Panc1 (cell line): ENCODE results near the gene IL1R2. TPM values are rescaled to one million over a fixed set of nuclear protein-coding genes. Genes with fewer than 3 reads are reported as not detected.

Experiments used
- ATAC-seq: fragments of 200-7000 bp; cut with Tn5 transposase; 2 replicates; pipeline ENCODE4 v1.9.1; 2020; ENCODE audit warnings: mild to moderate bottlenecking, moderate library complexity
- BruUV-seq: library from RNA; stranded (reverse); fragments of 400-500 nt; replicated peaks from 2 replicates; lab custom pipeline; 2021; lab: Mats Ljungman, UMichigan
- CTCF ChIA-PET: fragments of 300-600 bp; sonication (Branson Sonifier 250); formaldehyde crosslinking; loops from one replicate; lab custom pipeline; 2022; ENCODE audit warnings: antibody characterized with exemption; lab: Charles Lee
- POLR2A ChIA-PET: fragments of 300-600 bp; sonication (Branson Sonifier 250); formaldehyde crosslinking; loops from one replicate; lab custom pipeline; 2022; ENCODE audit warnings: antibody characterized with exemption; lab: Charles Lee
- DNase-seq: peaks from one replicate; pipeline ENCODE4 v3.0.0-alpha.2; 2010; ENCODE audit warnings: low read depth, low spot score
- H3K27ac ChIP-seq: 2 replicates; pipeline ENCODE4 v1.5.1; 2011; ENCODE audit warnings: mild to moderate bottlenecking, low read length, inconsistent platforms
- H3K27me3 ChIP-seq: fragments of 200-500 bp; sonication (Bioruptor generic); 2 replicates; pipeline ENCODE4 v1.6.0; 2014; ENCODE audit warnings: low read length, inconsistent platforms; ENCODE audit not compliant: control insufficient read depth, insufficient read depth
- H3K36me3 ChIP-seq: fragments of 200-500 bp; sonication (Bioruptor generic); 2 replicates; pipeline ENCODE4 v1.5.1; 2014; ENCODE audit warnings: inconsistent platforms, mild to moderate bottlenecking, low read length, moderate library complexity; ENCODE audit not compliant: control insufficient read depth, insufficient read depth
- H3K4me1 ChIP-seq: 2 replicates; pipeline ENCODE4 v1.5.1; 2011; ENCODE audit warnings: inconsistent platforms, mild to moderate bottlenecking, low read length, moderate library complexity; ENCODE audit not compliant: control insufficient read depth, insufficient read depth
- H3K4me3 ChIP-seq, 2 experiments: 2 replicates each; pipeline ENCODE4 v1.5.1; 2011 to 2012; ENCODE audit warnings: low read depth in 2 of 2, low read length in 2 of 2, mild to moderate bottlenecking in 2 of 2, inconsistent platforms in 1 of 2, moderate library complexity in 1 of 2
- H3K9me3 ChIP-seq: fragments of 200-500 bp; sonication (Bioruptor generic); 2 replicates; pipeline ENCODE4 v1.5.1; 2014; ENCODE audit warnings: low read depth, mild to moderate bottlenecking, inconsistent platforms, low read length, moderate library complexity; ENCODE audit not compliant: control insufficient read depth, insufficient read depth
- CTCF ChIP-seq: fragments of 450-650 bp; IDR thresholded peaks from 2 replicates; pipeline ENCODE4 v1.5.1; 2017; ENCODE audit warnings: mild to moderate bottlenecking
- POLR2AphosphoS5 ChIP-seq: IDR thresholded peaks from 2 replicates; pipeline ENCODE4 v1.6.1; 2012; ENCODE audit warnings: mild to moderate bottlenecking, low read depth, low read length, moderate library complexity
- REST ChIP-seq, 2 experiments: IDR thresholded peaks; 2 replicates each; pipeline ENCODE4 v1.6.1; 2011 to 2012; ENCODE audit warnings: low read depth in 2 of 2, control low read depth in 1 of 2, low read length in 1 of 2, mild to moderate bottlenecking in 1 of 2, moderate library complexity in 1 of 2; ENCODE audit not compliant: insufficient read depth in 1 of 2
- SIN3A ChIP-seq: IDR thresholded peaks from 2 replicates; pipeline ENCODE4 v1.6.1; 2012; ENCODE audit warnings: low read depth, mild to moderate bottlenecking, low read length, moderate library complexity, borderline replicate concordance; ENCODE audit not compliant: insufficient read depth
- TCF7L2 ChIP-seq: IDR thresholded peaks from 2 replicates; pipeline ENCODE4 v1.6.1; 2011; ENCODE audit warnings: mild to moderate bottlenecking, low read depth, low read length, inconsistent platforms
- in situ Hi-C: cut with HindIII; loops from 2 replicates; pipeline ENCODE4 v1.10.0; 2016; ENCODE audit warnings: low sequenced_read_pairs, low pct_unique_long_range_greater_than_20kb
- intact Hi-C: fragments of 100-400 bp; cut with micrococcal nuclease; formaldehyde crosslinking; loops from one replicate; pipeline ENCODE4 v1.10.0; 2022; ENCODE audit not compliant: unreplicated experiment
- total RNA-seq: library from RNA; stranded (reverse); gene quantifications from one replicate; pipeline ENCODE4 v1.2.1, GENCODE V29; 2021; ENCODE audit not compliant: unreplicated experiment

Gene IL1R2
- total RNA-seq, 1 experiment from 2014 or later: 0.15 TPM

DNA sequence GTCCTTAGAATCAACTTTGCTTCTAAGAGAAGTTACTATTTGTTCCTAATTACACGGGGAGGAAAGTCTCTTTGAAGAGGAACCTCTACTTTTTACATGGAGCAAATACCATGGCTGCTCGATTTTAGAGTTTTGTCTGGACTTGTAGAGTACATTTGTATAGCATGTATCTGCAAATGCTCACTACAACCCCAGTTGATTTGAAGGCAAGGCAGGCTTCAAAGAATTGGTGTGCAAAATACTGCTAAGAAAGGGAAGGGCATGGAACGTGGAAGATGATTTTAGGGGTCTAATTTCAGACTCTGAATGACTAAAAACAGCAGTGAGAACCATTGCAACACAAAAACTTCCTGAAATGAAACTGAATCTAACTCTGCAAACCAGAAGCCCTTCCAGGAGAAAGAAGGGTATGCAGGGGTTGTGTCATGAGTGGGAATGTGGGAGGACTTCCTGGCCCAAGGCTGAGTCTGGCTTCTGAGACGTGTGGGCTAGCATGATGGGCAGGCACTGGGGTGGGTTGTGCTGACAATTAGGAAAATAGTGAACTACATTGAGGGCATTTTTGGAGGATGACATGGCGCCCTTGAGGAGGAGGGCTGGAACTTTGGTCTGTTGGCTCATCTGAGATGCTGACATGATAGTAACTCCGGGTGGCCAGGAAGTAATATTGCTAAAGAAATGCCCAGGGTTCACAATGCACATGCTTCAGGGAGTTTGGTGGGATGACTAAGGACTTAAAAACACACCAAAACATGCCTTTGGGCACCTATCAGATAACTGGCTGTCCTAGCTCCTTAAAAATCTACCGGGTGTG is 18.9 kb upstream of the IL1R2 start:
- Histone ChIP-seq H3K27me3 (no peaks in the 10 kb centered on the region), H3K36me3 (no peaks in the 10 kb centered on the region), H3K4me1 (no peaks in the 10 kb centered on the region), H3K27ac (no peak overlapping the region), H3K4me3 (no peak overlapping the region), H3K9me3 (no peaks in the 10 kb centered on the region)
- CTCF ChIA-PET: no interaction called here
- TF ChIP-seq SIN3A (no peak), CTCF (no peak), TCF7L2 (no peak), POLR2AphosphoS5 (no peak), REST (IDR thresholded peaks at IDR 0.05; ENCODE audit: insufficient read depth in 1 of 2, low read depth in 2 of 2, low read length in 1 of 2) (no peak)
- ATAC-seq: no peak
- intact Hi-C loops (no loop called here), in situ Hi-C loops (no loop called here)
- no TSS peak for BruUV-seq
- POLR2A ChIA-PET: no interaction called here
- DNase-seq: no peak

DNA sequence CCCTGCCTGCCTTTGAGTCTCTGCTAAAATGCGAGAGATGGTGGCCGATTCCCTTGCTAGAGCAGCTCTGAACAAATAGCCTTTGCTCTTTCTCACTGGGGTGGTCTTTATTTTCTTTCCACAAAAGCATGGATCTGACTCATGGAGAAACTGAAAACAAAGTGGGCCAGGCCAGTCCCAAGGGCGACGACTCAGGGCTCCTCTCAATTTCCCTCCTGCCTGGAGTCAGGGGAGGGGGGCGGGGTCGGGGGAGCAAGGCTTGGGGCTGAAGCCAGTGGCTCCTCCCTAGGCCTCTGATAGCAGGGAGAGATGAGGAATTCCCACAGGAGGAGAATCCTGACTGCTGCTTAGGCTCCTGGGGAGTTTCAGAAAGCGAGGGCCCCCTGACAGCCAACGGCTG is 17.1 kb upstream of the IL1R2 start:
- in situ Hi-C loops (no loop called here), intact Hi-C loops (no loop called here)
- no peaks in the 10 kb centered on the region for H3K9me3 ChIP-seq
- no peaks in the 10 kb centered on the region for H3K36me3 ChIP-seq
- BruUV-seq: no TSS peak
- ChIA-PET POLR2A (no interaction called here), CTCF (no interaction called here)
- DNase-seq (no peak), ATAC-seq (no peak)
- H3K27ac ChIP-seq: no peak overlapping the region
- H3K27me3 ChIP-seq: no peaks in the 10 kb centered on the region
- TF ChIP-seq TCF7L2 (no peak), CTCF (no peak), REST (IDR thresholded peaks at IDR 0.05; ENCODE audit: insufficient read depth in 1 of 2, low read depth in 2 of 2, low read length in 1 of 2) (no peak), POLR2AphosphoS5 (no peak), SIN3A (no peak)
- no peaks in the 10 kb centered on the region for H3K4me1 ChIP-seq
- H3K4me3 ChIP-seq: no peak overlapping the region
